GM18873 (cell line): ENCODE results near the gene SIGLEC7.
"Not testable (repeated sequence)": the region's sequence is repeated elsewhere in the genome, so short reads cannot be mapped to it uniquely, and the experiment has no call there.

Source experiments
- ATAC-seq: cut with Tn5 transposase; IDR thresholded peaks from one replicate; pipeline ENCODE4 v1.9.1; 2021; ENCODE audit warnings: mild to moderate bottlenecking, moderate library complexity, moderate number of reproducible peaks; ENCODE audit not compliant: unreplicated experiment, low FRiP score

SIGLEC7 gene

DNA sequence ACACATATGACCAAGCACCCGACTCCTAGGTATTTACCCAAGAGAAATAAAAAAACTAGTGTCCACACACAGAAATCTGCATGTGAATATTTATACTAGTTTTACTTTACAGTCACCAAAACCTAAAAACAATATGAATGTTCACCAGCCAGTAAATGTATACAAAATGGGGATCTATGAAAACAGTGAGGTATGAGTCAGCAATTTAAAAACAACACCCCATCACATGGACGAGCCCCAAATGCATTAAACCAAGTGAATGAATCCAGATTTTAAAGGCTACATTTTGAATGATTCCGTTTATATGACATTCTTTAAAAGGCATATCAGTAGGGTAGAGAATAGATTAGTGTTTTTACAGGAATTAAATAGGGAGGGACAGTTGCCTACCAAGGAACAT, 22.1 kb downstream of the SIGLEC7 start:
- ATAC-seq: no peak

DNA sequence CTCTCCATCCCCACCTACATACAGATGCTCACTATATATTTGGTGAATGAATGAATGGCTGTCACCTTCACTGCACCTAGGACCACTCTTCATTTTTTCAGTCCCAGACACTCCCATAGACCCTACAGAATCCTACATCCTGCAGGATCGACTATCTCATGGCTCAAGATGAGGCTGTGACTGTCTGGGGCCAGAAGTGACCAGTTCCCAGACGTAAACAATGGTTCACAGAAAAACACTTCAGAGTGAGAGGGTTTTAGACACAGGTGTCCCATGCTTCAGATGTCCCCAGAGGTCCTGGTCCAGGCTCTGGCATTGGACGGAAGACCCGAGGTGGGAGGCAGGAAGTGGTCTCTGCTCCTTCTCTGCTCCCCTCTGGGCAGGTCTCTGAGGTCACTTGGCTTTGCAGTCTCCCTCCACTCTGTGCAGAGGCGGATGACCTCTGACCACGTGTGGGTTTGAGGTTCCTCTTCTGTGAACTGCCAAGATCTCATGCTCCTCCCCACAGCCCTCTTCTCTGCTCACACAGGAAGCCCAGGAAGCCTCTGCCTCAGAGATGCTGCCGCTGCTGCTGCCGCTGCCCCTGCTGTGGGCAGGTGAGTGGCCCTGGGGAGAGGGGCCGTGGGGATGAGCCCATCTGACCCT, 24.9 kb downstream of the SIGLEC7 start:
- ATAC-seq: no peak

DNA sequence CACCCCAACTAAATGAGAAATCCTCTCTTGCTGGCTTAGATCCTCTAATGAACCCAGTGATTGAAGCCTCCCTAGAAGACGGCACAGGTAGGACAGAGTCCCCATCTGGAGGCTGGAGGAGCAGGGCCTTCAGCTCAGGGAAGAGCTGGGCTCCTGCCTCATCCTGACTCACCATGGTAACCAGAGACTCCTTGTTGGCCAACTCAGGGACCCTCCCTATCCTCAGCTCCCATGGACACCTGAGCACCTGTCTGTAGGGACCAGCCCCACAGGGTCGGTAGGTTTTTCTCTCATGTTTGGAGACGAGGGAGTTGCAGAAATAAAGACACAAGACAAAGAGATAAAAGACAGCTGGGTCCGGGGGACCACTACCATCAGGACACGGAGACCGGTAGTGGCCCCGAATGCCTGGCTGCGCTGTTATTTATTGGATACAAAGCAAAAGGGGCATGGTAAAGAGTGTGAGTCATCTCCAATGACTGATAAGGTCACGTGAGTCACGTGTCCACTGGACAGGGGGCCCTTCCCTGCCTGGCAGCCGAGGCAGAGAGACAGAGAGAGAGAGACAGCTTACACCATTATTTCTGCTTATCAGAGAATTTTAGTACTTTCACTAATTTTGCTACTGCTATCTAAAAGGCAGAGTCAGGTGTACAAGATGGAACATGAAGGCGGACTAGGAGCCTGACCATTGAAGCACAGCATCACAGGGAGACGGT, 26.6 kb downstream of the SIGLEC7 start:
- ATAC-seq: no peak

DNA sequence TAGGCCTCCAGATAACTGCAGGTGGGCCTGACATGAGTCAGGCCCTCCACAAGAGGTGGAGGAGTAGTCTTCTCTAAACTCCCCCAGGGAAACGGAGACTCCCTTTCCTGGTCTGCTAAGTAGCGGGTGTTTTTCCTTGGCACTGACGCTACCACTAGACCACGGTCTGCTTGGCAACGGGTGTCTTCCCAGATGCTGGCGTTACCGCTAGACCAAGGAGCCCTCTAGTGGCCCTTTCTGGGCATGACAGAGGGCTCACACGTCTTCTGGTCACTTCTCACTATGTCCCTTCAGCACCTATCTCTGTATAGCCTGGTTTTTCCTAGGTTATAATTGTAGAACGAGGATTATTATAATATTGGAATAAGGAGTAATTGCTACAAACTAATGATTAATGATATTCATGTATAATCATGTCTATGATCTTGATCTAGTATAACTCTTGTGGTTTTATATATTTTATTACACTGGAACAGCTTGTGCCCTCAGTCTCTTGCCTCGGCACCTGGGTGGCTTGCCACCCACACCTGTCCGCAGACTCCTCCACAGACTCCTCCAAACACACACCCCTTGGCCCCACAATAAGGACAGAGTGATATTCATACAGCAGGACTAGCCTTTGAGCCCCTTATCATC, 27.3 kb downstream of the SIGLEC7 start:
- not testable (repeated sequence) for ATAC-seq

DNA sequence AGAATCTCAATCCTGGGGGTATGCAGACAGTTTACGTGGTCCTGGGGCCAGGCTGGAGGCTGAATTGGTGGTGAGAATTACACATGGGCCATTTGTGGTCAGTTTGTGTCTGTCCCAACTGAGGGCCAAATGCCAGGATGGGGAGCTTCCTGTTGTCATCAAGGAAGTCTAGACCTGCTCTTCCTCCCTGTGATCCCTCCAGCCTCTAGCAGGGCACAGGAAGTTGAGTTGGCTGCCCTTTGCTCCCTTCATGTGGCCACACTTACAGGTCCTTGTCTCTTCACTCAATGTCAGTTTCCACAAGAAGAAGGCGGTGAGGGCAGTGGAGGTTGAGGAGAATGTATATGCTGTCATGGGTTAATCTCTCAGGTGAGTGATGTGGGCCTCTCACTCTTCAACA, 30.1 kb downstream of the SIGLEC7 start:
- ATAC-seq: no peak

DNA sequence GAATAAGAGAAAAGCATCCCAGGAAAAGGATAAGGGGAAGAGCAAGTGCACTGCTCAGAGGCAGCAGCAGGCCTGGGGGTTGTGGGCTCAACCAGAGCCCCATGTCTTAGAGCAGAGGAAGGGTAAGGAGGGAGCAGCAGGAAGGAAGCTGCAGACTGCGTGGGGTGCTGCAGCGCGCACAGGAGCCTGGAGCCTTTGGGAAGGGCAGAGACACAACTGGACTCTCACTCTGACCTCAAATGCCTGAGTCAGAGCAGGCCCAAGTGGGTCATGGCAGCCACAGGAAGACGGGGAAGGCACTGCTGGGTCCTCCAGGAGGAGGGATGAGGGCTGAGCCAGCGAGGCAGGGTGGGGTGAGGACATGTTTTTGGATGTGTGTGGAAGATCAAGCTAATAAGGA, 31.6 kb downstream of the SIGLEC7 start:
- no peak for ATAC-seq

DNA sequence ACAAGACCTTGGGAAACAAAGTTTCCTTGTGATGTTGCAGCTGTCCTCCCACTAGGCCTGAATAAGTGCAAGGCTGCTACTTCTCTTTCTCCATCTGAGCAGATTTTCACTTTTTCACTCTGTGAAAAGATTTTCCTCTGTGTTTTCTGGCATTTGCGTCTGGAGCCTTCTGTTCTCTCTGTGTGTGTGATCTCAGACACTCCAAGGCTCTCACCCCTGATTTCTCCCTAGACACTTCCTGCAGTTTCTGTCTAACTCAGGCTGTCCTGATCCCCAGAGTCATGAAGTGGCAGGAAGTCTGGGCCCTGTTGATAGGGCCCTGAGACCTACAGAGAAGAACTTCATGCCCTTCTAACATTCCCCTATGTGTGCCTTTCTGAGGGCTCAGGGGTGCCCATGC, 37.2 kb downstream of the SIGLEC7 start:
- no peak for ATAC-seq

DNA sequence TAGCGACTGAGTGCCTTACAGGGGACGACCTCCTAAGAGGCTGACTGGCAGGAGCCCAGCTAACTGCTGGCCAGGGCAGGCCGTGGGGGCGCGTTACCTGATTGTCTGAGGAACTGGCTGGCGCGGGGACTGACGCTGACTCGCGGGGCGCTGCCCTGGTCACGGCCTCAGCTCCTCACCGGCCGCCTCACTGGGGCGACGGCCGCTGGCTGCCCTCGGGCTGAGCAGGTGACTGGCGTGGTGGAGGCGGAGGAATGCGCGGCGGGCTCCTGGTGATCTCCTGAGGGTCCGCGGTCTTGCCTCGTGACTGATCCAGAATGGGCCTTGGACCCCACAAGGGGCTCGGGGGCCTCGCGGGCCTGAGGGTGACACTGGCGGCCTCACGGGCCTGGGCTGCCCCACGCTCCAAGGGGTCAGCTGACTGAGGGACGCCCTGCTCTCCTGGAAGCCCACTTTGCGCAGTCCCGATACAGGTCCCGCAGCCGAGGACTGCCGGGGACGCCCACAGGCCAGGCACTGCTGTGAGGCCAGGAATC, 39.3 kb downstream of the SIGLEC7 start:
- ATAC-seq: no peak

DNA sequence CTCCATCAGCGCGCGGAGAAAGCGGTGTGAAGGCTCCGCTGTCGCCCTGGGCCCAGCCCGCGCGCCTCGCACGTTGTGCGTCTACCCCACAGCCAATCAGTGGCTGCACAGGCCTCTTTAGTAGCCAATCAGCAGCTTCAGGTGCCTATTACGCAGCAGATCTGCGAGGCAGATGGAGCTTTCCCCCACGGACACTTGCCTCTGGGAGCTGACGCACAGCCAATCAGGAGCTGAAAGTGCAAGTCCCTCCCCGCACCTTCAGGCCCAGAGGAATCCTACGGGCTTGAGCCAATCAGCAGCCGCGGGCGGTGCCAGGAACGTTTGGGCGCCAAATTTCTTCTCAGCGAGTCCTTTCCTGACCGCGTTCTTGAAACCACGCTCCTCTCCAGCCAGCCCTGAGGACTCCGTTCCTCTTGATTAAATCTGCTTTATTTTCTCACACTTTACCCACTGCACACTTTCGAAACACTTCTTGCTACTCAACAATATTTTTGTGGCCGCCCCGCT, 39.9 kb downstream of the SIGLEC7 start:
- no peak for ATAC-seq

DNA sequence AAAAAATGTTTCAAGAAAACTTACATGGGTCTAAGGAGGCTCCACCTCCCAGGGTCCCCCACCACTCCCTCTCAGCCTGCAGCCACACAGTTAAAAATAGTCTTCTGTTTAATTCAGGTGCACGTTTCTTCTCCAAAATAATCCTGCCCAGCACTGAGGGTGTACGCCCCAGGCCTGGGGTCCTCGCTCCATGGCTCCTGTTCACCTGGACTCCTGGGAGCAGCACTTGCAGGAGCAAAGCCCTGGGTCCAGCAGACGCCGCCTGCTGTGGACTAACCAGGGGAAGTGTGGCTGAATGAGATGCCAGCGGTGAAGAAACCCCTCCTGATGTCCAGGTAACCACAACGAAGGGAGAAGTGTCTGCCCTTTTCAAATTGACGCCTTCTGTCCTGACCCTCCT, 41.5 kb downstream of the SIGLEC7 start:
- no peak for ATAC-seq

DNA sequence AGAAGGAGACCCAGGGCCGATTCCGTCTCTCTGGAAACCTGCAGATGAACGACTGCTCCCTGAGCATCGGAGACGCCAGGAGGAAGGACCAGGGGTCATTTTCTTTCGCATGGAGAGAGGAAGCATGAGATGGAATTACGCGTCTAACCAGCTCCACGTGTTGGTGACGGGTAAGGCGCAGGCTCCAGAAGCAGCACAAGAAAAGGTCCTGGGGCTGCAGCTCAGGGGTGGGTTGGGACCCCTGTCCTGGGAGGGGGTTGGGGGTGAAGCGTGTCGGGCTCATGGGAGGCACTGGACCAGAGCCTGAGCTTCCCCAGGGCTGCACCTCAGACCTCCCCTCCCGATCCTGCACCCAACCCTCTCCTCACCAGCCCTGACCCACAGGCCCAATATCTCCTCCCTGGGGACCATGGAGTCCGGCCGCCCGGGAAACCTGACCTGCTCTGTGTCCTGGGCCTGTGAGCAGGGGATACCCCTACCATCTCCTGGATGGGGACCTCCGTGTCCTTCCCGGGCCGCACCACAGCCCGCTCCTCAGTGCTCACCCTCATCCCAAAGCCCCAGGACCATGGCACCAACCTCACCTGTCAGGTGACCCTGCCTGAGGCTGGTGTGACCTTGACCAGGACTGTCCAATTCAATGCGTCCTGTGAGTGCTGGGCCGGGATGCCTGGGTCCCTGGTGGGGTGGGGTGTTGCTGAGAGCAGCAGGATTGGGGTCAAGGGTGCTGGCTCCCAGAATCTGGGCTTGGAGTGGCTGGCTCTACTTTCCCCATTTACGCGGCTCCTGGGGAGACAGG, 43.2 kb downstream of the SIGLEC7 start:
- ATAC-seq: no peak

DNA sequence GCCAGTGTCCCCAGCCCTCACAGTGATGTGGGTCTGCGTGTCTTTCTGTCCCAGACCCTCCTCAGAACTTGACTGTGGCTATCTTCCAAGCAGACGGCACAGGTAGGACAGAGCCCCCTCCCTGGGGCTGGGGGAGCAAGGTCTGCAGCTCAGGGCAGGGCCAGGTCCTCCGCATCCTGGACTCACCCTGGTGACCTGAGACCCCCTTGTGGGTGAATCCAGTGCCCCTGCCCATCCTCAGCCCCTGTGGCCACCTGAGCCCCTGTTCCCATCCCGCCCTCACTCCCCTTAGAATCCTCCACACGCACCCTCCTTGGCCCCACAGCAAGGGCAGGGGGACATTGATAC, 43.7 kb downstream of the SIGLEC7 start:
- no peak for ATAC-seq

DNA sequence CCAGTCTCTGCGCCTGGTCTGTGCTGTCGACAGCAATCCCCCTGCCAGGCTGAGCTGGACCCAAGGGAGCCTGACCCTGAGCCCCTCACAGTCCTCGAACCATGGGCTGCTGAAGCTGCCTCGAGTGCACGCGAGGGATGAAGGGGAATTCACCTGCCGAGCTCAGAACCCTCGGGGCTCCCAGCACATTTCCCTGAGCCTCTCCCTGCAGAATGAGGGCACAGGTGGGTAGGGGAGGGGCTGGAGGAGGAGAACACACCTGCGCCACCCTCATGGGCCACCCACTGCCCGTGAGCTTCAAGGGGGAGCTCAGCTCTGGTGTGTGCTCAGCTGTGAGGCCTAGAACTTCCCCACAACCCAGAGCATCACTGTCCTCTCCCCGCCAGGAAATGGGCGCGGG, 44.2 kb downstream of the SIGLEC7 start:
- no peak for ATAC-seq

DNA sequence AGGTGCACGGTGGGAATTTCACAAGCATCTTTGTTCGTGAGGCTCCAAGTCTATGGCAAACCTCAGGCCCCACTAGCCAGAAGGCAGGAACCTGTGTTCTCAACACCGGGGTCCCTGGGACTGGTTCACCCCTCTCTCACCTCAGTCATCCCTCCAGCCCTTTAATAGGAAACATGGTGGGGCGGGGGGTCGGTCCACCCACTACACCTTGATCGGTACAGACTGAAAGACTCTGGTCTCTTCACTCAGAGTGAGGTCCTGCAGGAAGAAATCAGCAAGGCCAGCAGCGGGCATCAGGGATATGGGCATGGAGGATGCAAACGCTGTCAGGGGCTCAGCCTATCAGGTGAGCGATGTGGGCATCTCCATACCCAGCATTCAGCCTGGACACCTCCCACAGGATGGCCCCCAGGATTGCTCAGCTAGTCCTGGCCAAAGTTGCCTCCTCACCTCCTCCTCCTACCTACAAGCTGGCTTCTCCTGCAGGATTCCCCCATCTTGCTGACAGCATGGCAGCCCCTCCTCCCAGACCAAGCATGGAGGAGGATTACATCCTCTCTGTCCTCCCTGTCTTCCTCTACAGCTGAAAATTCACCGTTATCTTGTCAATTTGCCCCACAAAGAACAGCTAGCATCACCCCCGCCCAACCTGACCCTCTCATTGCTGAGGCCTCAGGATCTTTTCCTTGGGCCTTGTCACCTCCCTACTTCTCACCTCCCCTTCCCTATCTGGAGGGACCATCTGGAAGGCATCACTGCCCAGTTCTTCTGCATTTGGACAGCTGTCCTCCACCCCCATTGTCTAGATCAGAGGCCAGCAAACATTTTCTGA, 45.5 kb downstream of the SIGLEC7 start:
- ATAC-seq: no peak

DNA sequence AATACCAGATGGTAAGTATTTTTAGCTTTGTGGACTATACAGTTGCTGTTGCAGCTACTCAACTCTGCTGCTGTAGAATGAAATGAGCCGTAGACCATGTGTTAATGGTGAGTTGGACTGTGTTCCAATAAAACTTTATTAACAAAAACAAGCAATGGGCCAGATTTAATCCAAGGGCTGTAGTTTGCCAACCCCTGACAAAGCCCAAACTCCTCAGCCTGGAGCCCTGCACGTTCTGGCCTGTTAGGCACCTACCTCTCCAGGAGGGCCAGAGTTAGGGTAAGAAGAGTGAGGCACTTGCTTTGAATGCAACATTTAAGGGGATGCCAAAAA, 46.1 kb downstream of the SIGLEC7 start:
- ATAC-seq: no peak

DNA sequence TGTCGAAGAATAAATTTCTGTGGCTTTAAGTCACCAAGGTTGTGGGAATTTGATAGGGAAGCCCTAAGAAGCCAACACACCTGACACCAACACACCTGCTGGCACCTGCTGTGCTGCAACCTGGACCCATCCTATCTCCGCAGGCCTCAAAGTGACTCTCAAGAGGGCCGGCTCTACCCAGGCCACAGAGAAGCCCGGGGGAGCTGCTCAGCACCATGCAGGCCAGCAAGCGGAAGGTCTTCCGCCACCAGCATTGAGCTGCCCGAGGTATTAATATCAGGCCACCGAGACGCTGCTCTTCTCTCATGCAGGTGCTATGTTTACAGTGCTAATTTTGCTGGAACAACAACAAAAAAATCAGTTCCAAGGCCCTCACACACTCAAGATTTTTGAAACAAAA, 50.6 kb downstream of the SIGLEC7 start:
- ATAC-seq: no peak

DNA sequence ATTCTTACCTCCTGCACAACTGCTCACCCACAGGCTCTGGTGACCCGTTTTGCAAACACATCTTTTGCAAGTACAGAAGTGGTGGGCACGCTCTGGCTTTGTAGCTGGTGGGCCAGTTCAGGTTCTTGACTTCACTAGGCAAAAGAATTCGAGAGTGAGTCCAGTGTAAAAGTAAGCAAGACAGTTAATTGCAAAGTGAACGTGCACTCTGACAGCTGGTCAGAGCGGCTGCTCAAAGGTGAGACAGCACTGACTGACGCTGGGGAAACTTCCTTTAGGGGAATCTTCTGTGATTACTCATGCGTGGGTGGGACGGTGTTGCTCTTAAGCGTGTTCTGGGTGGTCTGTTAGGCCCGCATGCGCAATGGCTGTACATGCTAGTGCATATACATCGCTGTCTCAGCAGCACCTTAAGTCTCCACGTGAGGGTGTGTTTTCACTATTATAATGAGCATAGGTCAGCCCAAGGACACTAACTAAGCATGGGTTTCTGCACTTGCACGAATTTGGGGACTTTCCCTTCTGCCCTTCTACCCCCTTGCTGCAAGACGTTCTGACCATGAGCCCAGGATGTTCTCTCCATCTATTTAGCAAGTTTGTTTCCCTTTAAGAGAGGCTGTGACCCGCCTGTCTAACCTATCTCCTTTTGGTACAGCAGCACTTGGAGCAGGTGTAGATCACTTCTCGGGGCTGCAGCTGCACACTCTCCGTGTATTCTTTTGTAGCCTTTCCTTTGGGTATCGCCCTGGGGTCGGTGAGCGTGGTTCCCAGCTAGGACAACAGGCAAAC, 52.6 kb downstream of the SIGLEC7 start:
- no peak for ATAC-seq

DNA sequence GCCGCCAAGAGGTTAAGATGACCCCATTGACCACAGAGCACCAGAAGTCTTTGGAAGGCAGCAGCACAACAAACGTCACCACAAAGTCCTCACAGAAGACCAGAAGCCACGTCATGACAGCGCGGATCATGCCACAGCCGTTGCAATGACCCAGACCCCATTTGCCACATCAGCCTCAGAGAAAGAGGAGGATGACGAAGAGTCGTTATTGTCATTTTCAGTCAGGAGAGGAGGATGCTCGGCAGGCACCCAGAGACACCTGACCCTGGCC, 53.1 kb downstream of the SIGLEC7 start:
- no peak for ATAC-seq

DNA sequence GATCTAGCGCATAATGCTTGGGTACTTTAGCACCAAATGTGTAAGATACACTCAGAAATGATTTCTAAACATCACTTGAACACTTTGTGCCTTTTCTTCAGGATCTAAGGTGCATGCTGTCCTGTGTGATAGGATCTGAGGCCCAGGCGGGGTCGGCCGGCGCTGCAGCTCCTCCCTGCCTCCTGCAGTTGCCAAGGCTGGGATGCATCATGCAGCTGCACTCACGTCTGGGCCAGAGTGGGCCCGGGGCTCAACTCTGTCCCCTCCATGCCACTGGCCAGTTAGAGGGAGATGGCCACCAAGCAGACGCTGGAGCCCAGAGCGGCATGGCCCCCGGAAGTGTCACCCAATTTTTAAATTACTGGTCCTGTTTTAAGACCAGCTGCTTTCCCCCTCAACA, 53.5 kb downstream of the SIGLEC7 start:
- ATAC-seq: no peak

DNA sequence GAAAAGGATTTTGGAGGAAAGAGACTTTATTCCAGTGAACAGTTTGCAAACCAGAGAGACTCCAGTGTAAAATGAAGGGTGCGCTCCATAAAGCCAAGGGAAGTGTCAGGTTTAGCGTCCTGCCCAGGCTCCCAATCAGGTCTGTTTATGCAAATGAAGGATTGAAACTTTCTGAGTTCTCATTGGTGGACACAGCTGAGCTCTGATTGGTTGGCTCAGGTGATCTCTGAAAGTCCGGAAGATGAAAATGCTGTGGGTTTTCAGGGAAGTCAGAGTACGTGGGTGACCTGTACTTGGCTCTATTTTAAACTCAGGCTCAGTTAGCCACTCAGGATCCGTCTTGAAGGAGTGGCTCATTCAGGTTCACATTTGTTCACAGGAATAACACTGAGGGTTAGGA, 54.1 kb downstream of the SIGLEC7 start:
- ATAC-seq: no peak
